Neuronal stem cell (in vitro differentiated cells): Measurements from ENCODE around the gene SENP8.

Experiments used
- DNase-seq: peaks from one replicate; pipeline ENCODE4 v3.0.0-alpha.2; 2013; ENCODE audit warnings: low spot score
- H2AFZ ChIP-seq: one replicate; pipeline ENCODE4 v1.6.1; 2013; ENCODE audit warnings: mild to moderate bottlenecking, low read length, inconsistent platforms
- H2AK5ac ChIP-seq: 2 replicates; pipeline ENCODE4 v1.6.1; 2013; ENCODE audit warnings: low read depth, mild to moderate bottlenecking, inconsistent platforms, low read length, moderate library complexity, mixed read lengths
- H2BK120ac ChIP-seq: 2 replicates; pipeline ENCODE4 v1.6.1; 2013; ENCODE audit warnings: low read depth, mild to moderate bottlenecking, inconsistent platforms, low read length, moderate library complexity, mixed read lengths
- H2BK12ac ChIP-seq: one replicate; pipeline ENCODE4 v1.6.1; 2013; ENCODE audit warnings: low read length, inconsistent platforms
- H2BK15ac ChIP-seq: 2 replicates; pipeline ENCODE4 v1.6.1; 2013; ENCODE audit warnings: mild to moderate bottlenecking, low read length, inconsistent platforms, mixed read lengths
- H2BK5ac ChIP-seq: one replicate; pipeline ENCODE4 v1.6.1; 2013; ENCODE audit warnings: inconsistent platforms, mild to moderate bottlenecking, low read length, moderate library complexity
- H3K14ac ChIP-seq: one replicate; pipeline ENCODE4 v1.6.1; 2013; ENCODE audit warnings: low read length, inconsistent platforms
- H3K18ac ChIP-seq: 2 replicates; pipeline ENCODE4 v1.6.1; 2013; ENCODE audit warnings: low read length, inconsistent platforms
- H3K23ac ChIP-seq: 2 replicates; pipeline ENCODE4 v1.6.1; 2013; ENCODE audit warnings: low read depth, mild to moderate bottlenecking, mixed read lengths, low read length, inconsistent platforms; ENCODE audit not compliant: poor library complexity
- H3K27ac ChIP-seq: replicated peaks from 3 replicates; pipeline ENCODE4 v1.5.1; 2013; ENCODE audit warnings: low read length, inconsistent platforms
- H3K27me3 ChIP-seq, 3 experiments: 2 replicates each; pipeline ENCODE4 v1.6.1; 2013; ENCODE audit warnings: low read length in 3 of 3, mild to moderate bottlenecking in 2 of 3, inconsistent platforms in 1 of 3, low read depth in 1 of 3, mixed read lengths in 1 of 3, moderate library complexity in 1 of 3; ENCODE audit not compliant: control insufficient read depth in 3 of 3, insufficient read depth in 3 of 3
- H3K36me3 ChIP-seq, 2 donors: replicated peaks in 1 of 2; 2 replicates each; pipeline ENCODE4 v1.6.1; 2013; ENCODE audit warnings: low read length in 2 of 2; ENCODE audit not compliant: control insufficient read depth in 2 of 2, insufficient read depth in 2 of 2
- H3K4ac ChIP-seq: 2 replicates; pipeline ENCODE4 v1.6.1; 2013; ENCODE audit warnings: inconsistent platforms, mild to moderate bottlenecking, low read length, moderate library complexity
- H3K4me1 ChIP-seq, 2 donors: 1 replicate in 1 of 2; 2 replicates in 1 of 2; pipeline ENCODE4 v1.6.1; 2013; ENCODE audit warnings: low read length in 2 of 2, low read depth in 1 of 2; ENCODE audit not compliant: control insufficient read depth in 2 of 2, insufficient read depth in 1 of 2
- H3K4me2 ChIP-seq: one replicate; pipeline ENCODE4 v1.6.1; 2013; ENCODE audit warnings: mild to moderate bottlenecking, low read length, inconsistent platforms; ENCODE audit not compliant: insufficient read depth, poor library complexity, severe bottlenecking
- H3K4me3 ChIP-seq, 2 donors: 2 replicates each; pipeline ENCODE4 v1.5.1; 2013; ENCODE audit warnings: low read length in 2 of 2, mild to moderate bottlenecking in 2 of 2, inconsistent platforms in 1 of 2, moderate library complexity in 1 of 2
- H3K79me1 ChIP-seq: one replicate; pipeline ENCODE4 v1.6.1; 2013; ENCODE audit warnings: low read depth, mild to moderate bottlenecking, inconsistent platforms, low read length, moderate library complexity
- H3K9ac ChIP-seq: one replicate; pipeline ENCODE4 v1.6.1; 2013; ENCODE audit warnings: mild to moderate bottlenecking, low read depth, low read length, inconsistent platforms; ENCODE audit not compliant: poor library complexity
- H3K9me3 ChIP-seq, 2 donors: replicated peaks in 1 of 2; 2 replicates each; pipeline versions ENCODE3 to v1.6.1; 2013; ENCODE audit warnings: low read length in 2 of 2, mild to moderate bottlenecking in 2 of 2, inconsistent platforms in 1 of 2, low read depth in 1 of 2, mixed read lengths in 1 of 2, moderate library complexity in 1 of 2; ENCODE audit not compliant: control insufficient read depth in 2 of 2, insufficient read depth in 1 of 2
- H4K8ac ChIP-seq: one replicate; pipeline ENCODE4 v1.6.1; 2013; ENCODE audit warnings: low read depth, mild to moderate bottlenecking, inconsistent platforms, low read length, moderate library complexity
- H4K91ac ChIP-seq: one replicate; pipeline ENCODE4 v1.6.1; 2013; ENCODE audit warnings: low read length, low read depth, mild to moderate bottlenecking, inconsistent platforms; ENCODE audit not compliant: poor library complexity
- WGBS, 2 donors: extraction: QIAGEN DNeasy Blood & Tissue Kit; methylation state at CpG; one replicate each; pipeline ENCODE4 v1.1.7; 2013; ENCODE audit warnings: missing lambda C conversion rate in 2 of 2, mixed read lengths in 1 of 2; ENCODE audit not compliant: insufficient read length in 2 of 2, insufficient replicate concordance in 1 of 2; ENCODE audit errors: extremely low coverage in 2 of 2; 5-methylcytosine and 5-hydroxymethylcytosine counted together

SENP8 gene

GRCh38 chr15:72180761-72181324 lies 62.6 kb downstream of the SENP8 start:
- peak overlapping the region; percentile 1 for H2BK5ac ChIP-seq
- no peaks in the 10 kb centered on the region for H3K9me3 ChIP-seq
- no peak overlapping the region for H3K4ac ChIP-seq
- no peak overlapping the region for H2BK15ac ChIP-seq
- H3K4me3 ChIP-seq = no peak overlapping the region
- no peak overlapping the region for H4K8ac ChIP-seq
- H2AK5ac ChIP-seq = no peak overlapping the region
- peak overlapping the region; percentile 59 for H2AFZ ChIP-seq
- H4K91ac ChIP-seq = no peak overlapping the region
- H3K14ac ChIP-seq = no peak overlapping the region
- peaks cover 25 to 31% of the 10 kb centered on the region in 2 donors for H3K4me1 ChIP-seq
- DNase-seq = no peak
- no peak overlapping the region for H3K23ac ChIP-seq
- WGBS, 2 donors = no CpG with 5 or more reads among the region's 5 CpGs
- H3K9ac ChIP-seq = no peak overlapping the region
- no peak overlapping the region for H2BK12ac ChIP-seq
- no peak overlapping the region for H3K18ac ChIP-seq
- H2BK120ac ChIP-seq = no peak overlapping the region
- peaks cover 0 to 51% (median 8%) of the 10 kb centered on the region in 3 experiments for H3K27me3 ChIP-seq
- H3K27ac ChIP-seq = no peak overlapping the region
- H3K4me2 ChIP-seq = no peak overlapping the region
- no peaks in the 10 kb centered on the region for H3K79me1 ChIP-seq
- H3K36me3 ChIP-seq = no peaks in the 10 kb centered on the region

- no peak overlapping the region for H3K23ac ChIP-seq
- no peak overlapping the region for H2BK12ac ChIP-seq
- no peak overlapping the region for H2BK120ac ChIP-seq
- H3K9ac ChIP-seq = no peak overlapping the region
- no peak overlapping the region for H4K91ac ChIP-seq
- H3K79me1 ChIP-seq = no peaks in the 10 kb centered on the region
- no CpG with 5 or more reads among the region's 3 CpGs for WGBS, 2 donors
- no peak overlapping the region for H3K4ac ChIP-seq
- no peak overlapping the region for H4K8ac ChIP-seq
- peaks cover 0 to 45% (median 8%) of the 10 kb centered on the region in 3 experiments for H3K27me3 ChIP-seq
- no peak overlapping the region for H3K27ac ChIP-seq
- H2AK5ac ChIP-seq = no peak overlapping the region
- H3K4me2 ChIP-seq = no peak overlapping the region
- no peak overlapping the region for H3K14ac ChIP-seq
- H3K4me3 ChIP-seq = no peak overlapping the region
- no peak overlapping the region for H2AFZ ChIP-seq
- DNase-seq = no peak
- no peak overlapping the region for H2BK5ac ChIP-seq
- H3K18ac ChIP-seq = no peak overlapping the region
- H2BK15ac ChIP-seq = no peak overlapping the region
- peaks cover 25 to 31% of the 10 kb centered on the region in 2 donors for H3K4me1 ChIP-seq
- H3K36me3 ChIP-seq = no peaks in the 10 kb centered on the region
- H3K9me3 ChIP-seq = no peaks in the 10 kb centered on the region
These were observed 64.0 kb downstream of the SENP8 start for GRCh38 chr15:72182244-72182643.

- Histone ChIP-seq H3K18ac (no peak overlapping the region), H3K36me3 (no peaks in the 10 kb centered on the region), H3K4ac (no peak overlapping the region), H3K14ac (no peak overlapping the region), H2BK5ac (no peak overlapping the region), H4K91ac (no peak overlapping the region), H2AK5ac (no peak overlapping the region), H3K23ac (no peak overlapping the region), H3K4me3 (no peak overlapping the region), H3K4me1 (peaks cover 25 to 31% of the 10 kb centered on the region in 2 donors), H3K4me2 (no peak overlapping the region), H3K79me1 (no peaks in the 10 kb centered on the region), H4K8ac (no peak overlapping the region), H2AFZ (no peak overlapping the region), H2BK120ac (no peak overlapping the region), H3K27ac (no peak overlapping the region), H3K9ac (no peak overlapping the region), H3K27me3 (peaks cover 0 to 41% (median 8%) of the 10 kb centered on the region in 3 experiments), H2BK12ac (no peak overlapping the region), H2BK15ac (no peak overlapping the region), H3K9me3 (no peaks in the 10 kb centered on the region)
- WGBS, 2 donors = no CpG with 5 or more reads among the region's 3 CpGs
- no peak for DNase-seq
These were observed 64.5 kb downstream of the SENP8 start for GRCh38 chr15:72182673-72183072.

- Histone ChIP-seq H3K27ac (no peak overlapping the region), H2AK5ac (no peak overlapping the region), H3K4me2 (peak overlapping the region; percentile 92), H2BK5ac (no peak overlapping the region), H3K18ac (peak overlapping the region; percentile 80), H3K4me1 (peaks cover 25 to 31% of the 10 kb centered on the region in 2 donors), H3K14ac (peak overlapping the region; percentile 47), H3K23ac (peak overlapping the region; percentile 52), H3K27me3 (peaks cover 0 to 37% (median 8%) of the 10 kb centered on the region in 3 experiments), H3K4ac (no peak overlapping the region), H3K4me3 (peak overlapping the region in 1 of 2 donors; percentile 71), H4K91ac (no peak overlapping the region), H3K36me3 (no peaks in the 10 kb centered on the region), H2BK15ac (peak overlapping the region; percentile 78), H3K9ac (peak overlapping the region; percentile 53), H4K8ac (no peak overlapping the region), H2BK120ac (no peak overlapping the region), H2AFZ (peak overlapping the region; percentile 83), H3K79me1 (no peaks in the 10 kb centered on the region), H3K9me3 (no peaks in the 10 kb centered on the region), H2BK12ac (no peak overlapping the region)
- no CpG with 5 or more reads among the region's 12 CpGs for WGBS, 2 donors
- DNase-seq = no peak
These were observed 65.6 kb downstream of the SENP8 start for GRCh38 chr15:72183781-72184164.
